GM19035 (cell line): ENCODE data around the gene PRDM5.
A peak's percentile ranks its signal among the peaks of the same experiment; 100 is the strongest.
"Not testable (repeated sequence)": the region's sequence is repeated elsewhere in the genome, so short reads cannot be mapped to it uniquely, and the experiment has no call there.

Experiments
- ATAC-seq: cut with Tn5 transposase; IDR thresholded peaks from one replicate; pipeline ENCODE4 v1.9.1; 2021; ENCODE audit not compliant: unreplicated experiment

Gene PRDM5

DNA sequence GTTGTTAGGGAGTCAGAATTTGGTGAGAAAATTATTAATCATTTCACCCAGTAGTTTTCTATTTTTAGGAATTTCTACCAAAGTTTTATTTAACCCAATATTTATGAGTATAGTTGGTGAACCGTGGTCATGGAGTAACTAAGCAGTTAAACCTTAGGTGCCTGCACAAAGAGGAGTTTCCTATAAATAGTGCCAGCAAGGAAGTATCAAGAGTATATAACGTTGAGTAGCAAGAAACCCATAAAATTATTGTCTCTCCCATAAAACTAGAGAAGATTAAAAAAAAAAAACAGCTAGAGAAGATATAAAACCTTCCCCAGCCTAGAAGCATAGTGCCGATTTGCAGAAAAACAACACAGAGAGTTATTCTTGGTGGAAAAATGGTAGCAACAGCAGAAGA lies 158.9 kb downstream of the PRDM5 start:
- ATAC-seq = no peak

DNA sequence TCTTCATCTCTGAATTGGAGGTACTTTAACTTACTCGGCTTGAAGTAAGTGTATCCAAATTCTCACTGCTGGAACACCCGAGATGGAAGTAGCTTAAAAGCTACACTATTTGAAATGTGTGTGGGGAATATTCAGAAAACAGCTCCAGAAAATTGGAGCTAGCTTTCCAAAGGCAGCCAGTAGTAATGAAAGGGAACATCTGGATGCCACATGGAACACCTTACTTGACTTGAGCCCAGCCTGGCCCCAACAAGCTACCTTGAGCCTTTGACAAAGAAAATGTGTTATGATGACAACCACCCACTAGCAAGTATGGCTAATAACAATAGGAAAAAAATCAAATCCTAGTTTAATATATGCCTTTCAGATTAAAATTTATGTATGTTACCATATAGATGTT lies 161.5 kb downstream of the PRDM5 start:
- ATAC-seq = no peak

DNA sequence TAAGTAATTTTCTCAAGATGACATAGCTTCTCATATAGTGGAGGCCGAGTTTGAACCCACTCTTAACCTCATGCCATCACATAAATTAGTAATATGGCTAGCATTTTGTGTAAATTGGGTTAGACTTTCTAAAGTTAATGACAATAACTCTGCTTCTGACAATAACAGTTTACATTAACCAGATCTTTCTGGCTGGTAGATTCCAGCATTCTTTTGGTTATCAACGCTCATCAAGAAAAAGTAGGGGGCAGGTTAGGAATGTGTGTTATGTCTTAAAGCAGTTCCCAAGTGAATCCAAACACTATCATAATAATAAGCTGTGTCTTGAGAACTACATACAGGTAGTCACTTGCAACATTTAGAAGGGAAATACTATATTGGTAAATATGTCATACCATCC lies 162.5 kb downstream of the PRDM5 start:
- no peak for ATAC-seq

DNA sequence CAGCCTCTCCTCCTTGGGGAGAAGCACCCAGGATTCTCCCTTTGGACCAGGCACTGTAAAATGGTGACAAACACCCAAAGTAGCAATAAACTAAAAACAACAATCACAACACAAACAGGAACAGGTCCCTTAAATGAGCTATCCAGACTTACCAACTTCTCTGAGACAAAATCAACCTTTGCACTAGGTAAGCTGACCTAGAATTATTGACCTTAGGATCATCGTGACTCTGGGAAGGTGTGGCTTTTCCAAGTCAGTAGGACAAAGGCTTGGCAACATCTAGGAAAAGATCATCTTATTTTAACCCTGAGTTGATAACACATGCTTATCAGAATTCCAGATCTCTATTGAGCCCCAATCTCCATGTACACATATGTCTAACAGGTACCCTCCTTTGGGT lies 166.7 kb downstream of the PRDM5 start:
- ATAC-seq = no peak

GRCh38 chr4:120754590-120754989 lies 167.9 kb downstream of the PRDM5 start:
- ATAC-seq = no peak

- no peak for ATAC-seq
These were observed 168.7 kb downstream of the PRDM5 start for GRCh38 chr4:120753854-120754253.

DNA sequence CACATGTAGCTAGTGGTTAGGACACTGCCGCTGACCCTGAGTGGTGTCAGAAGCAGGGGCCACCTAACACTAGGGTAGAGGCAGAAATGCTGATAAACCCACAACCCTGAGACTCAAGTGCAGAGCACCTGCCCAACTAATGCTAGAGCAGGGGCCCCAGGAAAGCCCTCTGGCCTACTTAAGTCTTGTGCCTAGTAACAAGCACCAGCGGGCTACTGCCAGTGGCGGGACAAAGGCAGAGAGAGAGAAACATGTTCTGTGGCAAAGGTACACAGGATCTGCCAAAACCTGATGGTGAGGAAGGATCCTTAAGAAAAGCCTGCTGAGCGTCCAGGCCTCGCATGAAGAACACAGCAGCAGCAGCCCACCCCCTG lies 172.4 kb downstream of the PRDM5 start:
- ATAC-seq = no peak

GRCh38 chr4:120749445-120750151 lies 172.9 kb downstream of the PRDM5 start:
- peak; percentile 98 for ATAC-seq

GRCh38 chr4:120741636-120742035 lies 180.9 kb downstream of the PRDM5 start:
- ATAC-seq = not testable (repeated sequence)

DNA sequence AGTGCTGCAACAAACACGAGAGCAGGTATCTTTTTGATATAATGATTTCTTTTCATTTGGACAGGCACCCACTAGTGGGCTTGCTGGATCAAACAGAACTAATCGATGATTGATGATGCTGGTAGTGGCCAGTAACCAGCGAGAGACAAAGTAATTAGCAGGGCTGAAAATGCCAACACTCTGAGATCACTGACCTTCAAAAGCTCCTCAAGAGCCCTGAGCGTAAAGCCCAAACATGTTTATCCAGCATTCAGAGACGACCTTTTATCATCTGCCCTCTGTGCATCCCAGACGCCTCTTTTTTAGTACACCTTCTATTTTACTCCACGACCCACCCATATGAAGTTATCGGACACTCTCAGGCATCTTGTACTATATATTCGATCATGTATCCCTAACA lies 186.2 kb downstream of the PRDM5 start:
- no peak for ATAC-seq

DNA sequence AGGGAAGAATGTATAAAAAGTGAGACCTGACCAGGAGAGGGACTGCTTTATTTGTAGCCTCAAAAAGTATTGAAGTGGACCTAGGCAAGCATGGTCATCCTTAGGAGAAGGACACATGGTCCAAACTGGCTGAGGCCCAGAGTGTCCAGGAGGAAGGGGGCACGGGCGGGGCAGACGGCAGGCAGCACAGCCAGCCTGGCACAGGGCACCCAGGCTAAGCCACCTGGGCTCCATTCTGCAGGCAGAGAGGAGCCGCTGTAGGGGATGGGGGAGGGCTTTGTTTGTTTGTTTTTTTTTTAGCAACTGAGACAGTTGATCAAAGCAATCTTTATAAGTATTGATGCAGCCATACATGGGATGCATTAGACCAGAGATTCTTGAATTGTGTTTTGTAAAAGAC lies 188.6 kb downstream of the PRDM5 start:
- no peak for ATAC-seq

GRCh38 chr4:120733054-120733453 lies 189.5 kb downstream of the PRDM5 start:
- ATAC-seq = no peak

GRCh38 chr4:120731561-120731960 lies 191.0 kb downstream of the PRDM5 start:
- no peak for ATAC-seq

- no peak for ATAC-seq
These were observed 191.7 kb downstream of the PRDM5 start for GRCh38 chr4:120730777-120731320.

GRCh38 chr4:120728892-120729675 lies 193.4 kb downstream of the PRDM5 start:
- no peak for ATAC-seq

DNA sequence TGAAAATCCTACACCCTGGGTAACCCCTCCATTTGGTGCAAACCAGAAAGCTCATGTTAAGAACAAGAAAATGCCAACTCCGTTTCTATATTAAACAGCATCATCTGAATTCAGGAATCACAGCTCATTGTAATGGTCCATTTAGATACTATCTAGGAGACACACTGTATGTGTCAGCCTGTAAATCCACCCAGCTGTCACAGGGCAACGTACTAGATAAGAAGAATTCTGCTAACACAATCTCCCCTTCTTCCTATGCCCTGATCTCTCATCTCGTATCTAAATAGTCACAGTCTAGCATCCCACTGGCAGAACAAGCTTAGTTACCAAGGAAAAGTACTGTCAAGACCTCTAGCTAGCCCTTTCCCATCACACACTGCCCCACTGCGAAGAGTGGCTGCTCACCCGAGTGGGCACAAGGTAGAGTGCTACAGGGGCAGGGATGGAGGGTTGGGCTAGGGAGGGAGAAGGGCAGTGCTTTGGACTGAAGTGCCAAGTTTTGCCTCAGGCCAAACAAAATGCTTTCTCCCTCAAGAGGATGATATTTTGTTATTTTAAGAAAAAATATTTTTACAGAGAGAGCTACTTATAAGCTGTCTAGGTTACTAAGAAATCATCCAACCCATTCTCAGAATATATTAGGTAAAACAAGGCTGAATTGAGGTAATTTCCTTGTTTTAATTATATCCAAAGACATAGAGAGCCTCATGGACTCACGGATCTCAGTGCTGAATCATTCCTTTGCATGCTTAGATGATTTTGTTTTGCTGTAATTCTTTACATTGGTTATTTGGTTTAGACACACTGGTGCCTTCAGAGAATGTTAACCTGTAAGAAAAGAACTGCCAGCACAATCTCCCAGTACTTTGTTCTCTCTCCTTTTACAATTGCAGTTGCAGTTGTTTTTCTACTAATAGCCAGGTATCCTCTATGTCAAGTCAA lies 196.6 kb downstream of the PRDM5 start:
- no peak for ATAC-seq

- no peak for ATAC-seq
These were observed 197.9 kb downstream of the PRDM5 start for GRCh38 chr4:120724656-120725055.

DNA sequence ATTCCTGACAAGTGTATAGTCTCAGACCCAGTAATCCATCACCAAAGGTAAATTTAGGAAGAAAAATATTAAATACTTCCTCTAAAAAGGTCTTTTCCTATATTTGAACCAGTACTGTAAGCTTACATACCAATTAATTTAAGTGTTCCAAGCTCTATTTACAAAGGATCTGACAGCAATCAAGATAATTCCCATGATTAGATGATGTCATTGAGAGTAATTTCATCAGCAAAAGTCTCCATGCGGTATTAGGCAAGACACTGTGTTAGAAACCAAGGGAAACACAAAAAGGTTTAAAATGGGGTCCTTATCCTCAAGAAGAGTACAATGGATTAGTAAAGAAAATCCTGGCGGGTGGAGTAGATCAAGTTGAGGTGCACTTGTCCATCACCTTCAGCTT lies 198.5 kb downstream of the PRDM5 start:
- no peak for ATAC-seq

DNA sequence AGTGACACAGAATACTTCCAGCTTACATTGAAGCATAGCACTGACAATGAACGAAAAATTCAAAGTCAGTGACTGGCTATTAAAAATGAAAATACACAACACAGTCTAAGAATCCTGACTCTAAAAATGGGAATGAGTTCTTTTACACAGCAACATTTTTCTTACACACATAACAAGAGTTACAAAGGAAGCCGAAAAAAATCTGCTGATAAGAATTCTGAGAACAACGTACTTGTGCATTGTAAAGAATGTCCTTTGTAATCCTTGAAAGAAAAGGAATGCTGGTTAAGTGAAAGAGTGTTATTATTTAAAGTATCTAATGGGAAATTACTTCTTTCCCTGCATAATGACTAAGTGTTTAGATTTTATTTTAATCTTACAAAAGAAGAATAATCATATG lies 199.4 kb downstream of the PRDM5 start:
- ATAC-seq = no peak

DNA sequence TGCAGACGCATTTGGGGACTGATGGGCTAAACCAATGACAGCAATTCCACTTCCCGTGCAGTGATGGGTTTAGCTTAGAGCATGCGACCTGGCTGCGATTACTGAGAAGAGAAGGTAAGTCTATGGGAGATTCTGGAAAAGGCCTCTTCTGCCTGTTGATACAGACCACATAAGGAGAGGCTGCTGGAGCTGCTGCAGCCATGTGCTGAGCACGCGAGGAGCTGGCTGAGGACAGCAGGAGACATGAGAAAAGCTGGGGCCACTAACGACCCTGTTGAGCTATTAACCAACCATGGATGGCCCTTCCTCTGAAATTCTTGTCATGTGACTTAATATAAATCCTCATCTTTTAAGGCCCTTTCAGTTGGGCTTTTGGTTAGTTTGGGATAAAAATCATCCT lies 199.9 kb downstream of the PRDM5 start:
- ATAC-seq = no peak

GRCh38 chr4:120720354-120720934 lies 202.1 kb downstream of the PRDM5 start:
- no peak for ATAC-seq
